RPMI8226 (cell line): ENCODE measurements around the gene ATAD3A.
"Not testable (repeated sequence)": the region's sequence is repeated elsewhere in the genome, so short reads cannot be mapped to it uniquely, and the experiment has no call there.

Experiments
- DNase-seq: peaks from one replicate; pipeline ENCODE4 v3.0.0-alpha.2; 2015

ATAD3A gene

GRCh38 chr1:1540818-1541628 is 29.1 kb downstream of the ATAD3A start:
- no peak for DNase-seq

DNA sequence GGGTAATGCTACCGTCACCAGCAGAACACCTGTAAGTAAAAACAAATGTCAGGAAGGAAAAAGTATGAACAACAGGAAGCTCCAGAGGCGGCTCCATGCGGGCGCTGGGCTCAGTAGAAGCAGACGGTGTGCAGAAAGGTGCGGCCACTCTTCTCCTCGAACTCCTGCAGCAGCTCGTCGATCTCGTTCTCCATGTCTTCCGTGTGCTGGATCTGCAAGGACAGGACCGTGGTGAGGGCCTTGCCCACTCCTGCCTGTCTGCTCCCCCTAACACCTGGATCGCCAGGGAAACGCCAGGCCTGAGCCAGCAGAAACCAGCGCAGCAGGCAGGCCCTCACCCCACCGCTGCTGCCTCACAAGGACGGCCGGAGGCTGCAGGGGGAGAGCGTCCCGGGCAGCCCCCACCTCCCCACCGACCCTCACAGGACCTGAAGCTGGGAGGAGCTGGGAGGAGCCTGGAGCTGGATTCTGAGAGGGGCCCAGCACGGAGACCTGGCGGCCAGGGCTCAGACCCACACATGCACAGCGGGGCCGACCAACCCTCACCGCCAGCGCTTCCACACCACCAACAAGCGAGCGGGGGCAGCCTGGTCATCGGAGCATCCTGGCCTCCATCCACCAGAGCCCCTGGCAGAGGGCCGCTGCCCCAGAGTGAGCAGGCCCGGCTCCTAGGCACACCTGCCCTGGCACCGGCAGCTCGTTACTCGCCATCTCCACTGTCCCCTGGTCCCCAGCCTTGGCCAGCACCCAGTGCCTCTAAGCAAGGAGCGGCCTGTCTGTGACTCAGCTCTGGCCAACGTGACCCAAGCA is 30.2 kb downstream of the ATAD3A start:
- DNase-seq: no peak

DNA sequence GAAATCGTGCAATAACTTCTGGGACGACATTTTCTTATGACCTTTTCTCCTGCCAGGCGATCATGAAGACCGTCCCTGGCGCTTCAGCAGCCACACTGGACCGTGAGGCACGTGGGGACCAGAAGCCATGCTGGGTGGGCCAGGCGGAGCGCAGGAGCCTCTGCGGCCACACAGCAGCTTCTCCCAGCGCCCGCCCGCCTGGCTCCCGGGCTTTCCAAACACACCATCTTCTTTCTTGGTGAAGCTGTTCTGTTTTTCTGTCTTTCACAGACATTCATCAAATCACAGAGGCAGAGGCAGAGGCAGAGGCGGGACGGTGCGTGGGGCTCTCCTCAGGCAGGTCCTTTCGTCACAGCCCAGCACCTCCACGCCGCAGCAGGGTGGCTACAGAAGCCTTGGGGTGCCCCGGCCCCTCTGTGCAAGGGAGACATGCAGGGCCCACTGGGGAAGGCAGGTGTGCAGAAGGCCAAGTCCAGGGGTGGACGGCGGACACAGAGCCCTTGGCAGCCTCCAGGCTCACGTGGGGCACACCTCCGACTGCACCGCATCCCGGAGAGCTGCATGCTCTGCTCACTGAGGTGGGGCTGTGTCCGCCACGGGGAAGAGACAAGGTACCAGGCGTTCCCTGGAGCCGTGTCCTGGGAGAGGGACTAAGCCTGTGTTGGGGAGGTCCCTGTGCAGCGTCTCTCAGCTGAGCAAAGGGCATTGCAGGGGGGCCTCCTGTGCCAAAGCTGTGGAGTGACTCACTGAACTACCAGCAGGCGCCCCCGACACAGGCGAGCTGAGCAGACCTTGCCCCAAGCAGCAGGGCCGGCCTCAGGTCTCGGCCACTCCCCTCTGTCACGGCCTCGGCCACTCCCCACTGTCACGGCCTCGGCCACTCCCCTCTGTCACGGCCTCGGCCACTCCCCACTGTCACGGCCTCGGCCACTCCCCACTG is 31.1 kb downstream of the ATAD3A start:
- no peak for DNase-seq

- no peak for DNase-seq
Observed at GRCh38 chr1:1543706-1544099, 31.7 kb downstream of the ATAD3A start.

GRCh38 chr1:1544544-1544943 is 32.6 kb downstream of the ATAD3A start:
- DNase-seq: no peak

DNA sequence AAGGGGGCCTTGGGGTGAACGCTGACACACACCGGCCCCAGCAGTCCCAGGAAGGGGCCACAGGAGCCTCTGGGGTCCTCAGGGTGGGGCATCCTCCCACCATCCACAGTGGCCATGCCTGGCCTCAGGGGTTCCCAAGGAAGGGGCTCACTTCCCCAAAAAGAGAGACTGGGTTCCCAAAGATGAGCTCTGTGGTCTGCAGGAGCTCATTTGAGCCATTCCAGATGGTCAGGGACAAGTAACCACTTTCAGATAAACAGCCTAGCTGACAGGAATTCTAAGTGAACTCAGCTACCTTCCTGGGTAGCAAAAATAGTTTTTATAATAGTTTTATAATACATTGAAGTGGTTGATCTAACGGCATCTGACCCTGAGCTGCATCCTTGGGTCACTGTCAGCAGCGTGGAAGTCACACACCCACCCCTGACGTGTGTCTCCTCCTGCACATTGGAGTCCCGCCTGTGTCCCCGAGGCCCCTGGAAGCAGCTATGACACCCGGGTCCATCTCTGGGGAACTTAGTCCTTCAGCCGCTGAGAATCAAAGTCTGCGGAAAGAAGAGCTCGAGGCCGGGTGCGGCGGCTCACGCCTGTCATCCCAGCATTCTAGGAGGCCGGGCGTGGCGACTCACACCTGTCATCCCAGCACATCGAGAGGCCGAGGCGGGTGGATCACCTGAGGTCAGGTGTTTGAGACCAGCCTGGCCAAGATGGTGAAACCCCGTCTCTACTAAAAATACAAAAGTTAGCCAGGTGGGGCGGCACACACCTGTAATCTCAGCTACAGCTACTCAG is 34.2 kb downstream of the ATAD3A start:
- DNase-seq: no peak

DNA sequence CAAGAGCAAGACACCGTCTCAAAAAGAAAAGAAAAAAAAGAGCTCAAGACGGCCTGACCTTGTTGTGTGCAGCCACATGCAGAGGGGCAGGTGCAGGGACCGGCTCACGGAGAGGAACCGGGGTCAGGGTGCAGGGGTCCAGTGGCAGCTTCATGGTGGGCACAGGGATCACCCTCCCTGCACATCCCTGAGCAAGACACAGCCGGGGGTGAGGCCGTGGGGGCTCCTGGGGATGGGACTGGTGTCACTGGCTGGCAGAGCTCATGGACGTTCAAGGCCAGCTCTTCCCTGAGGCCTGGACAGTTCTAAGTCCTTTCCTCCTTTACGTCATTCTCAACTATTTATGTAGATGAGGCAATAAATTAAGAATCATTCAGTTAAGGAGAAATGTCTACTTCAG is 35.0 kb downstream of the ATAD3A start:
- DNase-seq: no peak

DNA sequence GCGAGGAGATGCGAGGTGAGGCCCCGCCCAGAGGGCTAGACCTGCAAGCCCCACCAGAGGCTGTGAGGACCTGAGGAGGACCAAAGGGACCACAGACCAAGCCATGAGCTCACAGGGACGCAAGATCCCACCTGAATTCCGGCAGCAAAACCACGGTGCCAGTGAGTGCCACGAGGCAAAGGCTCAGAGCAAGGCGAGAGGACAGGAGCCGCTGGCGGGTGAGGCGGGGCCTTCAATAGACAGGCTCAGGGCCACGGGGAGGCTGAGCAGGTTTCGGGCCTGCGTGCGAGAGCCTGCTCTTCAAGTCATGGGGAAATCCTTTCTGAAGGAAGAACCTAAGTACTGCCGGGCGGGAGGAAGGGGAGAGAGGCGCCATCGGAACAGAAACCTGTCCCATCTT is 35.5 kb downstream of the ATAD3A start:
- DNase-seq: no peak

DNA sequence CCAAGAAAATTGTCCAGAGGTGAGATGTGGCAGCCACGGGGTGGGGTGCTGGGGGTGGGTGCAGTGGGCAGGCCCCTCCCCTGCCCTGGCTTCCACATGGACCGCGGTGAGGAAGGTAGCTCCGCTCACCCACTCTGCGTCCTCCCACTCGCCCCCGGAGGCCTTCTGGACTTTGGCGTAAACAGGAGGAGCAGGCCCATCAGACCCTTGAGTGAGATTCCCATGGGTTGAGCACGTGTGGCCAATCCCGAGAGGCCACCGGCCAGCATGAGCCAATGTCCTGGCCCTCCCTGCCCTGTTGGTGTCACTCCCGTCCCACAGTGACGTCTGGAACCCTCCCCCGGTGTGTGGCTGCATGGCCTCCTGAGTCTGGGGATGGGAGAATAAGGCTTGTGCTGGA is 36.6 kb downstream of the ATAD3A start:
- no peak for DNase-seq

DNA sequence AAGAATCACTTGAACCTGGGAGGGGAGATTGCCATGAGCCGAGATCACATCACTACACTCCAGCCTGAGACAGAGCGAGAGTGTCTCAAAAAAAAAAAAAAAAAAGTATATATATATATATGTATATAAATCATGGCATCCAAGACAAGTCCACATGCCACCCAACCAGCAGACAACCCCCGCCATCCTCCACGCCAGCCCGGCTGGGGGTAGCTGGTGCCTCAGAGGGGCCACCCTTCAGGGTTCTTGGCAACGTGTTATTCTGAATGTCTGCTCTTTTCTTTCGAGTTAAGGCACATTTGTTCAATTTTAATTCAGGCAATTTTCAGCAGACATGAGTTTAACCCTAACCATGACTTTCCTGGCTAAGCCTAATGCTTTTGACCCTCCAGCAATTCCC is 38.1 kb downstream of the ATAD3A start:
- DNase-seq: no peak

DNA sequence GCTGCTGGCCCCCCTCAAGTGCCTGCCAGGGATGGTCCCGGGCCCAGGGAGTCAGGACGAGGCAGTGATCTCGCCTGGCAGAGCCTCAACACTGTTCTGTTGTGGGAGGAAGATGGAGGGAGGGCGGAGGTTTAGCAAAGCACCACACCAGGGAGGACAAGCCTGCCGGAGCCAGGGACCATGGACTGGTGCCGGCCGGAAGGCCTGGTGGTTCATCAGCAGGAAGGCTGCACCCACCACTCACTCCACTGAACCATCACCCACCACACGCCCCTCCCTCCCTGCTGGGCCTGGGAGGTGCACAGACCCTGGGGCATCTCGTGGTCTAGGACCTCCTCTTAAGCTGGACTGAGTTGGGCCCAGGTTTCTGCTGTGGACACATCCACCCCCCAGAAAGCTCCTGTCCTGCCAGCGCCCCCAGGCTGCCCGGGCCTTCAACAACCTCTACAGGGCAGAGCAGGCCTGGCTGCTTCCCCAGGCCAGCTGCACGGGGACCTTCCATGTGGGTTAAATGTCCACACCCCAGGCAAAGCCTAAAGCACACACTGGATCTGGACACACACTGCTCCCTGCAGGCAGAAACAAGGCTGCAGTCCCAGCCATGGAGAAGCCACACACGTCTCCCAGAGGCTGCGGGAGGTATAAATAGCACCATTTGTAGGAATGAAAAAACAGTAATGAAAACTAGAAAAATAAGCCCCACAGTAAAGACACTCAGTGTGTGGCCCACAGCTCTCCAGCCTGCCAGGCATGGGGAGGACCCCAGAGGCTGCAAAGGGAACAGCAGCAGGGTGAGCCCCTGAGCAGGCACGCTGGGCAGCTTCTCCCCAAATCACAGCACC is 38.9 kb downstream of the ATAD3A start:
- no peak for DNase-seq

DNA sequence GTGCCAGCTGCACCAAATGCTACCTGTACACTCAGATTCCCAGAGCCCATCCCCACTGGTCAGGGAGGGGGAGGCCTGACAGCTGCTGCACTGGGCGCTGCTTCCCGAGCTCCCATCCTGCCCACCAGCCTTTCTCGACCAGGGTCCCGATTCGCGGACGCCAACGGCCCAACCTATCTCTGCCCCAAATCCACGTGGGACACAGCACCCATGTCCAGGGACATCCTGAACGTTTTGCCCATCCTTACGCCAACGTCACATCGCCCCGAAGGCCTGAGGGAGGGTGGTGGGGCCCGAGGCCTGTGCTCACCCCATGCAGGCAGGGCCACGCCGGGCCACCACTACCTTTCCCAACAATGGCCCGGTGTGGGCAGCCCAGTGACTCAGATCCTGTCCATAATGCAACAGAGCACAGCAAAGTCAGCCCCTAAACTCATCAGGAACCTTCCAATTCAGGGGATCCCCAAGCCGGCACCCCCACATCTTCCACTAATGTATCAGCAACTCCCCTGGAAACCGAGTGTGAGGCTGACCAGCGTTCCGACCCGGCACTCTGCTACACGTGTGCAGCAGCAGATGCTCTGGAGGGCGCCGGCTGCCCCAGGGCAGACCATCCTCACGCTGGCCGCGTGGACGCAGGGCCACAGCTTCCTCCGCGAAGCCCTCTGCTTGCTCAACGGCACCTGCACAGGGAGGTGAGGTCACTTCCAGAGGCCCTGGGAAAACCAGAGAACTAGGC is 39.7 kb downstream of the ATAD3A start:
- DNase-seq: no peak

DNA sequence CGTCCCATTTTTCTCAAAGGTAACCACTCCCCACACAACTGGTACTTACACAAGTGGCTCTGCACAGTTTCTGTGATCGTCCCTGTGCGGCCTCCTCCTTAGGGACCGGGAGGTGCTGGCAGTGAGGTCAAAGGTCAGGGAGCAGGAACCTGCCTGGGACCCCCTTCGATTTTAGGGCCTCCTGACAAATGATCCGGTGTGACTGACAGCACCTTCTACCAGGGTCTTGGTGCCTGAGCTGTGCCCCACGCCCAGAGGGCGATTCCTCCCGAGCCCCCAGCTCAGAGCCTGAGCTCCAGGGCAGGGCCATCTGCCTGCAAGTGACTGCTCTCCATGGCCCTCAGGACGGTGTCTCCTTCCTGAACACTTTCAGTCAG is 40.3 kb downstream of the ATAD3A start:
- no peak for DNase-seq

GRCh38 chr1:1553821-1554494 is 42.0 kb downstream of the ATAD3A start:
- DNase-seq: no peak

- no peak for DNase-seq
Observed at GRCh38 chr1:1554550-1554925, 42.6 kb downstream of the ATAD3A start.

DNA sequence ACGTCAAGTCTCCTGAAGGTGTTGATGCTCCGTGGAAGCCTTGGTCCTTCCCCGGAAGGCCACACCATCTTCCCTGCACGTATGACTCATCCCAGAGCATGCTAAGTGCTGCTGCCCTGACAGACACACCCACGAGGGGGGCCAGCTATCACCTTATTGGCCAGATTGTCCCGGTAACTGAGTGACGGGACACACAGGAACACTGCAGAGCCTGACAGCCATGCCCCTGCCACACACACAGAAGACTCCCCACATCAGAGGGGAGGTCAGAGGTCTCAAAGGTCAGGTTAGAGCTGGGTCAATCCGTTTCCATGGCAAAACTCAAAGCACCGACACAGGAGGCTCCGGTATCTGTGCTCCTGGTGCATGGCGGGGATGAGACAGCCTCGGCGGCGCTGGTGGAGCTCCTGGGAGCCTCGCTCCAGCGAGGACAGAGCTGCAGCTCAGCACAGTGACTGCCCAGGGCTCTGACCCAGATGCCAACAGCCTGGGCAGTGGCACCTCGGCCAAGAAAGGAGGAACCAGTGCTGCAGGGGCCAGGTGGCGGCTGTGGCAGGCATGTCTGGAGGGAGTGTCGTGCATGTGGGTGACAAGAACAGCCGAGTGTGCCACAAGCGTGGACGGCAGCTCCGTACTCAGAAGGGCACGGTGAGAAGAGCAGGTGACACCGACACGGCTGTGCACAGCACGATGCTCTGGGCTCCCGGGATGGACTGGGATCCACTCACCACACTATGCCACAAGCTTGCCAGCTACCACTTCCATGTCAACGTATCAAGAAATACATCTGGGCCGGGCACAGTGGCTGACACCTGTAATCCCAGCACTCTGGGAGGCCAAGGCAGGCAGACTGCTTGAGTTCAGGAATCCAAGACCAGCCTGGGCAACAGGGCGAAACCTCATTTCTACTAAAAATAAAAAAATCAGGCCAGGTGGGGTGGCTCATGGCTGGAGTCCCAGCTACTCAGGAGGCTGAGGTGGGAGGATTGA is 43.3 kb downstream of the ATAD3A start:
- DNase-seq: no peak

GRCh38 chr1:1556505-1556904 is 44.5 kb downstream of the ATAD3A start:
- DNase-seq: no peak

DNA sequence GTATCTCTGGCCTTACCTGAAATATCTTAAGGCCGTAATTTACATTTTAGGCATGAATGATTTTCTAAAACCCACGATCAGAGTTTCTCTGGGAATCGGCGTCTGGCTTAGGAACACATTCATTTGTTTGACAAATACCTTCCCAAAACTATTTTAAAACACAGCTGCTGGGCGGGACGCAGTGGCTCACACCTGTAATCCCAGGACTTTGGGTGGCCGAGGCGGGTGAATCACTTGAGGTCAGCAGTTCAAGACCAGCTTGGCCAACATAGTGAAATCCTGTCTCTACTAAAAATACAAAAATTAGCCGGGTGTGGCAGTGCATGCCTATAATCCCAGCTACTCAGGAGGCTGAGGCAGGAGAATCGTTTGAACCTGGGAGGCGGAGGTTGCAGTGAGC is 45.0 kb downstream of the ATAD3A start:
- DNase-seq: not testable (repeated sequence)

- DNase-seq: not testable (repeated sequence)
Observed at GRCh38 chr1:1557688-1558087, 45.7 kb downstream of the ATAD3A start.
